H7 (cell line): Measurements from ENCODE around the gene HSBP1L1. TPM values are rescaled to one million over a fixed set of nuclear protein-coding genes. Genes with fewer than 3 reads are reported as not detected.
A peak's percentile ranks its signal among the peaks of the same experiment; 100 is the strongest.

Experiments
- DNase-seq: peaks from one replicate; pipeline ENCODE4 v3.0.0; 2012
- H3K27me3 ChIP-seq: 2 replicates; pipeline ENCODE4 v1.6.0; 2011; ENCODE audit warnings: mild to moderate bottlenecking, low read length; ENCODE audit not compliant: control insufficient read depth, insufficient read depth
- H3K36me3 ChIP-seq: replicated peaks from 2 replicates; pipeline ENCODE4 v1.5.1; 2011; ENCODE audit warnings: low read length; ENCODE audit not compliant: control insufficient read depth, insufficient read depth
- H3K4me3 ChIP-seq: 2 replicates; pipeline ENCODE4 v1.5.1; 2011; ENCODE audit warnings: low read depth, mild to moderate bottlenecking, control low read depth, low read length, moderate library complexity; ENCODE audit not compliant: insufficient read depth
- total RNA-seq: library from RNA; depleted of rRNA; stranded (reverse); fragments of >200 nt; shearing (Covaris generic); gene quantifications from 2 replicates; pipeline ENCODE4 v1.2.3, GENCODE V29; 2014; rRNA removed

HSBP1L1 gene
- 1.6 and 2.8 TPM in 2 replicates for total RNA-seq

- no peaks in the 10 kb centered on the region for H3K36me3 ChIP-seq
- peak; percentile 95 for DNase-seq
- peak within 1 kb of the TSS; percentile 40 for H3K4me3 ChIP-seq
- peaks cover 50% of the 10 kb centered on the region for H3K27me3 ChIP-seq
Measured at GRCh38 chr18:79964330-79965118, at the start of gene HSBP1L1. Gene HSBP1L1, plus strand, starts transcription at chr18:79964643. Its CDS starts 93 bp downstream, at chr18:79964736.

DNA sequence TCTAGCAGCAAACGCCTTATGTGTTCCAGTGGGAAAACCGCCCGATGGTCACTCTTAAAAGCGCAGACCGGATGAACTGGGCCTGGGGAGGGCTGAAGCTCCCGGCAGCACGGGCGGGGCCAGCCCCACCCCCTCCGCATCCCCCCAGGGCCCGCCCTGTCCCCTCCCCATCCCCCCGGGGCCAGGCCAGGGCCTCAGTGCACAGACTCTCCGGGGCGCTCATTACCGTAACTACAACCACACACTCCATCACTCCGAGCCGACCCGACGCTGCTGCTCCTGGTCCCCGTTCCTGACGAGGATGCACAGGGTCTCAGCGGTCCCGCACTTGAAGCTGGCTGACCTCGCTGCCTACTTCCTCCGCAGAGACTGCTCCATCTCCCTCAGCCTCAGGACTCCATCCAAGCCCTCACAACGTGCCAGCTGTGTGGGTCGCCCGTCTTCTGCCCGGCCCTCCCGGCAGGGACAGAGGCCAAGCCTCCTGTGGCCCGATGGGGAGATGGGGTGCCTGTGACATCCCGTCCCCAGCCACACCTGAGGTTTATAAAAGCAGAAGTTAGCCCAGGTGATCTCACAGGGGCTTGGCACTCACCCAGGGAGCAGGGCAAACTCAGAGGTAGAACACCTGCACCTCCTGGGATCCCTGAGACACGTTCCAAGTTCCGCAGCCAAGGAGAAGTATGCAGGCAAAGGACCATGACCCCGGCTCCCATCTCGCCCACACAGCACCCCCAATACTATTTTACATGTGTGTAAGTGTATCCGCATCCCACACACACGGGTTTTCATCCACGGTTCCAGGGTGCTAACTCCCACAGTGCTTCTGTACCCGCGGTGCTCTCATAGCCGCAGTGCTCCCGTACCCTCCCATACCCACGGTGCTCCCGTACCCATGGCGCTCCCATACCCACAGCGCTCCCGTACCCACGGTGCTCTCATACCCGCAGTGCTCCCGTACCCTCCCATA is 49.0 kb upstream of the HSBP1L1 start:
- Histone ChIP-seq H3K4me3 (no peak overlapping the region), H3K36me3 (no peaks in the 10 kb centered on the region), H3K27me3 (no peaks in the 10 kb centered on the region; the same call in 1 of the 2 replicates)
- DNase-seq = peak; percentile 85

DNA sequence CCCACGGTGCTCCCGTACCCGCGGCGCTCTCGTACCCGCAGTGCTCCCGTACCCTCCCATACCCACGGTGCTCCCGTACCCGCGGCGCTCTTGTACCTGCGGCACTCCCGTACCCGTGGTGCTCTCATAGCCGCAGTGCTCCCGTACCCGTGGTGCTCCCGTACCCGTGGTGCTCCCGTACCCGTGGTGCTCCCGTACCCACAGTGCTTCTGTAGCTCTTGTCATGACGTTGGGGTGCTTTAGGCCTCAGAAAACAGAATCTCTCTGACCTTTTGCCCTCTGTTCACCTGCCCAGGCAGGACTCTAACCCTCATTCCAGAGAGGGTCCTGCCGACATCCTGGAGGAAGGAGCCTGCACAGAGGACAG is 48.3 kb upstream of the HSBP1L1 start:
- no peak for DNase-seq
- no peak overlapping the region for H3K4me3 ChIP-seq
- H3K27me3 ChIP-seq = no peaks in the 10 kb centered on the region; the same call in 1 of the 2 replicates
- H3K36me3 ChIP-seq = no peaks in the 10 kb centered on the region

- no peak for DNase-seq
- Histone ChIP-seq H3K27me3 (no peaks in the 10 kb centered on the region), H3K4me3 (no peak overlapping the region), H3K36me3 (no peaks in the 10 kb centered on the region)
Measured at GRCh38 chr18:79916546-79917168, 47.8 kb upstream of the HSBP1L1 start.

GRCh38 chr18:79917169-79917852 is 47.1 kb upstream of the HSBP1L1 start:
- DNase-seq = no peak
- Histone ChIP-seq H3K4me3 (no peak overlapping the region), H3K36me3 (no peaks in the 10 kb centered on the region), H3K27me3 (no peaks in the 10 kb centered on the region)

- peak; percentile 39 for DNase-seq
- no peak overlapping the region for H3K4me3 ChIP-seq
- H3K36me3 ChIP-seq = no peaks in the 10 kb centered on the region
- H3K27me3 ChIP-seq = no peaks in the 10 kb centered on the region
Measured at GRCh38 chr18:79917853-79918614, 46.4 kb upstream of the HSBP1L1 start.

DNA sequence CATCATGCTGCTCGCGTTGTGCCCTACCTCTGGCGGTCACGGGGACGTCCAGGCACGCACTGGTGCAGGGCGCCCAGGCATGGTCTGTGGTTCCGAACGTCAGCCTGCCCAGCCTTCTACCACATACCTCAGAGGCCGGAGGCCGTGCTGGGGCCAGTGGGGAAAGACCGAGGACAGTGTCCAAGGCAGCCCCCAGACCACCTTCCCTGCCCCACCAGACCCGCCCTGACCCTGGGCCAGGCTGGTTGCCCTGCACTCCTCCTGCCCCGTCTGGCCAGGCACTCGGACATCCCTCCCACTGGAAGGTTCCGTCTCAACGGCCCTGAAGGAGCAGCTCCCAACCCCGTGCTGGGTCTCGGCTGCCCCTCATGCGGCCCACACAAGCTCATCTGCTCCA is 45.8 kb upstream of the HSBP1L1 start:
- Histone ChIP-seq H3K4me3 (no peak overlapping the region), H3K36me3 (no peaks in the 10 kb centered on the region), H3K27me3 (no peaks in the 10 kb centered on the region)
- no peak for DNase-seq

GRCh38 chr18:79919089-79919488 is 45.4 kb upstream of the HSBP1L1 start:
- Histone ChIP-seq H3K4me3 (no peak overlapping the region), H3K36me3 (no peaks in the 10 kb centered on the region), H3K27me3 (no peaks in the 10 kb centered on the region)
- DNase-seq = no peak

GRCh38 chr18:79921984-79922965 is 42.2 kb upstream of the HSBP1L1 start:
- Histone ChIP-seq H3K27me3 (no peaks in the 10 kb centered on the region), H3K36me3 (no peaks in the 10 kb centered on the region), H3K4me3 (no peak overlapping the region)
- DNase-seq = no peak

GRCh38 chr18:79922971-79923411 is 41.5 kb upstream of the HSBP1L1 start:
- Histone ChIP-seq H3K4me3 (no peak overlapping the region), H3K36me3 (no peaks in the 10 kb centered on the region), H3K27me3 (no peaks in the 10 kb centered on the region)
- DNase-seq = no peak

GRCh38 chr18:79923896-79924585 is 40.4 kb upstream of the HSBP1L1 start:
- Histone ChIP-seq H3K4me3 (no peak overlapping the region), H3K27me3 (no peaks in the 10 kb centered on the region), H3K36me3 (no peaks in the 10 kb centered on the region)
- no peak for DNase-seq
